Omental fat pad (tissue), 4 donors: ENCODE results near the gene EFL1. TPM values are rescaled to one million over a fixed set of nuclear protein-coding genes. Genes with fewer than 3 reads are reported as not detected.

Experiments
- ATAC-seq: fragments of 150-250 bp; one replicate; pipeline ENCODE4 v1.9.1; 2016; ENCODE audit warnings: mild to moderate bottlenecking, moderate library complexity; ENCODE audit not compliant: low FRiP score
- DNase-seq: peaks from one replicate; pipeline ENCODE4 v3.0.0-alpha.2; 2019; ENCODE audit warnings: low spot score
- total RNA-seq, 4 donors: library from RNA; depleted of rRNA; stranded (reverse); fragments of >200 nt; gene quantifications; one replicate each; pipeline ENCODE4 v1.1.0, GENCODE V29; 2016
- TF ChIP-seq, protein P1 (sequence below), 3 donors: fragments of 450-650 bp; IDR thresholded peaks; one replicate each; pipeline ENCODE4 v1.5.1; 2016 to 2017; ENCODE audit warnings: antibody characterized with exemption in 3 of 3, mild to moderate bottlenecking in 3 of 3, moderate library complexity in 2 of 3

EFL1 gene
- total RNA-seq, 4 donors from 2014 or later = 11.9 to 15.9 (median 14.8) TPM

GRCh38 chr15:82106679-82107078 lies 155.9 kb downstream of the EFL1 start:
- no peak for DNase-seq
- ATAC-seq = no peak
- TF ChIP-seq, protein P1, sequence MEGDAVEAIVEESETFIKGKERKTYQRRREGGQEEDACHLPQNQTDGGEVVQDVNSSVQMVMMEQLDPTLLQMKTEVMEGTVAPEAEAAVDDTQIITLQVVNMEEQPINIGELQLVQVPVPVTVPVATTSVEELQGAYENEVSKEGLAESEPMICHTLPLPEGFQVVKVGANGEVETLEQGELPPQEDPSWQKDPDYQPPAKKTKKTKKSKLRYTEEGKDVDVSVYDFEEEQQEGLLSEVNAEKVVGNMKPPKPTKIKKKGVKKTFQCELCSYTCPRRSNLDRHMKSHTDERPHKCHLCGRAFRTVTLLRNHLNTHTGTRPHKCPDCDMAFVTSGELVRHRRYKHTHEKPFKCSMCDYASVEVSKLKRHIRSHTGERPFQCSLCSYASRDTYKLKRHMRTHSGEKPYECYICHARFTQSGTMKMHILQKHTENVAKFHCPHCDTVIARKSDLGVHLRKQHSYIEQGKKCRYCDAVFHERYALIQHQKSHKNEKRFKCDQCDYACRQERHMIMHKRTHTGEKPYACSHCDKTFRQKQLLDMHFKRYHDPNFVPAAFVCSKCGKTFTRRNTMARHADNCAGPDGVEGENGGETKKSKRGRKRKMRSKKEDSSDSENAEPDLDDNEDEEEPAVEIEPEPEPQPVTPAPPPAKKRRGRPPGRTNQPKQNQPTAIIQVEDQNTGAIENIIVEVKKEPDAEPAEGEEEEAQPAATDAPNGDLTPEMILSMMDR (IDR thresholded peaks at IDR 0.05) = no peak

GRCh38 chr15:82105451-82106215 lies 156.9 kb downstream of the EFL1 start:
- TF ChIP-seq, protein P1 (IDR thresholded peaks at IDR 0.05) = no peak
- no peak for DNase-seq
- ATAC-seq = no peak

DNA sequence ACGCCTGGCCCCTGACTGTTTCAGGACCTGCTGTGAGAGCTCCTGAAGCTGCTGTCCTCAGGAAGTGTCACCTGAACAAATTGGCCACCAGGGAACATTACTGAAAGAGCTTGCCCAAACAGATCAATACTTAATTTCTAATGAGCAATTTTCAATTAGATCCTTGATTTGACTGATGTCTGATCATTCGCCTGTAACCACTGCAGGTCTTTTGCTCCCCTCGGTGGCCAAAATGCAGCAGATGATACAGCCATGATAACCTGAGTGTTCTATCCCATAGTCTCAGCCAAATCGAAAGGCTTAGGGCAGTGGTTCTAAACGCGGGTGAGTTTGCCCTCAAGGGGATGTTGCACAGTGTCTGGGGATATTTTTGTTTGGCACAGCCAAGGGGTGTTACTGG lies 159.1 kb downstream of the EFL1 start:
- no peak for ATAC-seq
- no peak for DNase-seq
- TF ChIP-seq, protein P1 (IDR thresholded peaks at IDR 0.05) = no peak

DNA sequence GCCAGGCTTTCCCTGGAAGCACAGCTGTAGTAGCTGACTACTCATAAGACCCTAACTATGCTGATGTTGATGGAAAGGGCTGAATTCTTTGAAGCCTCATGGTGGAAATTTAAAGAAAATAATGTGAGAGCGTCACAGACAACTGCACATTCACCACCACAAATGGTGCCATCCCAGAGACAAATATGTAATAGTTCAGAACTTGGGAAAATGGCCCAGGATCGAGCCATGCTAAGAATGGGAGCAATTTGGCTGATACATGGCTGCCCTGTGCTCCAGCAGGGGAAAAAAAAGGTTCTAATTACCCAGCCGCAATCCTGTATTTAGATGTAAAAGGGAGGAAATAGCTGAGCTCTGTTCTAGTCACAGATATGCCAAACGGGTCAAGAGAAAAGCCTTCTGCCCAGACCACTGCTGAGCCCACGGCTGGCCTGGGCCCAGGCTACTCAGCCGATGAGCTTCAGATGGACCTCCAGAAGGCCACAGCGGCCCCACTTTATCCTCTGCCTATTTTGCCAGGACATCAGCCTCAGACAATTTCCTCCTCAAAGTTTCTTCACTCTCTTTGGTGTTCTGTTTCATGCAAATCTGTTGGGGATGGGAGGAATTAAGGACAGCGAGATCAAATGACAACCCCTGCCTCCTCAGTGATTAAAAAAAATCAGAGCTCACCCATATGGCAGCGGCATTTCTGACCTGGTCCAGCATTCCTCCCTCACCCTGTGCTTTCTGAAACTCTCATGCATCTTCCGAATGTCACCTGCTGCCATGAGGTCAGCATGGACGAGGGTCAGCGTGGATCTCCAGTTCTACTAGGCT lies 162.2 kb downstream of the EFL1 start:
- DNase-seq = no peak
- no peak for ATAC-seq
- TF ChIP-seq, protein P1 (IDR thresholded peaks at IDR 0.05) = no peak

DNA sequence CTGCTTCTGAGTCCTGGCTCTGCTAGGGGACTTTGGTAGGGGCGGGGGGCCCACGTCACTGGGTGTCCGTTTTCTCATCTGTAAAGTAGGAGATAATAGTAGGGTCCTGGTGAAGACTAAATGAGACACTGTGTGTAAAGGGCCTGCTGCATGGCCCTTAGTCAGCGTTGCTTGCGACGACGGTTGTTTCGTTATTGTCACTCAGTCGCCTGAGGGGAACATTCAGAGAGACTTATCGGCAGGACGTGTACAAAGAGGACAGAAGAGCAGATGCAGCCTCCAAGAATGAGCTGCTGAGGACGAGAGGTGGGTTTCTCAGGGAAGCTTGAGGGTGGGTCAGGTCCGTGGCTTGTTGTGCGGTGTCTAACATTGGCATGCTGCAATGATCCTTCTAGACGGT lies 163.9 kb downstream of the EFL1 start:
- ATAC-seq (no peak), DNase-seq (no peak)
- TF ChIP-seq, protein P1 (IDR thresholded peaks at IDR 0.05) = no peak

GRCh38 chr15:82095803-82096202 lies 166.7 kb downstream of the EFL1 start:
- no peak for ATAC-seq
- no peak for DNase-seq
- TF ChIP-seq, protein P1 (IDR thresholded peaks at IDR 0.05) = no peak
